MM.1S (cell line): Measurements from ENCODE around the gene IL20RB.

Source experiments
- CTCF ChIP-seq: fragments of 300-600 bp; sonication (generic); IDR thresholded peaks from 2 replicates; pipeline ENCODE4 v1.5.1; 2016; ENCODE audit warnings: antibody characterized with exemption, low read length, mixed read lengths
- EZH2 ChIP-seq: fragments of 300-600 bp; sonication (generic); optimal IDR thresholded peaks from 2 replicates; pipeline ENCODE3; 2017; ENCODE audit warnings: low read depth, mild to moderate bottlenecking, antibody characterized with exemption, low read length, mixed read lengths

- no peak for TF ChIP-seq CTCF
- no peak for TF ChIP-seq EZH2
Observed at GRCh38 chr3:136908297-136908696, 49.5 kb upstream of the IL20RB start.
